ENCODE results near the gene ADAMTS20. TPM values are rescaled to one million over a fixed set of nuclear protein-coding genes. Genes with fewer than 3 reads are reported as not detected.
A peak's percentile ranks its signal among the peaks of the same experiment; 100 is the strongest.
"Not testable (repeated sequence)": the region's sequence is repeated elsewhere in the genome, so short reads cannot be mapped to it uniquely, and the experiment has no call there.

The ADAMTS20 gene
- total and polyA plus RNA-seq, 2 donors (not counting 1 experiment from before 2014, with no cell fraction given): not detected

DNA sequence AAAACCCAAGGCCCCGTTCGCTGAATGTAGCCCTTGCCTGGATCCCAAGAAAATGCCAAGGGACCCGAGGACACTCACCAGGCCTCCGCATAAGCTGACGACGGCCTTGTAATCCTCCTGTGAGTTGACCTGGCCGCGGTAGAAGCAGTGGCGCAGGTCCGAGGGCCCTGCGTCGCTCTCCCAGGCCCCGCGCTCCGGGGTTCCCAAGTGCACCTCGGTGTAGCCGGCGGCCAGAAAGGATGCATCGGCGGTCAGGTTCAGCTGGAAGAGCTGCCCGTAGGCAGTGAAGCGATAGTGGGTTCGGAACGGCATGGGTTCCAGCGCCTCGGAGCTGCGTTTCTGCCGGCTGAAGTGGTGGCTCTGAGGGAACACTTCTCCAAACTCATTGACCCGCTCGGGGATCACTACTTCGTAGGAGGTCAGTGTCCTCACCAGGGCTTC, 1.2 kb downstream of the ADAMTS20 start:
- Histone ChIP-seq H2AFZ (ENCODE audit: low read length) (no peak overlapping the region), H3K4me3 (replicated peaks in 1 of 4; ENCODE audit: control extremely low read depth in 1 of 4, insufficient read depth in 1 of 4, low read depth in 3 of 4, low read length in 4 of 4) (no peak overlapping the region), H3K4me2 (ENCODE audit: extremely low read depth, insufficient read depth, low read length) (no peak overlapping the region), H4K20me1 (ENCODE audit: control insufficient read depth, extremely low read depth, insufficient read depth, low read length) (no peaks in the 10 kb centered on the region), H3K9me3 (ENCODE audit: control insufficient read depth, insufficient read depth, low read depth, low read length) (no peaks in the 10 kb centered on the region), H3K9ac (ENCODE audit: insufficient read depth, low read length) (no peak overlapping the region), H3K36me3 (ENCODE audit: control insufficient read depth, insufficient read depth, low read length) (no peaks in the 10 kb centered on the region), H3K27ac (ENCODE audit: insufficient read depth, low read length) (no peak overlapping the region), H3K79me2 (ENCODE audit: control insufficient read depth, insufficient read depth, low read length) (no peaks in the 10 kb centered on the region), H3K27me3 (ENCODE audit: control insufficient read depth, insufficient read depth, low read length) (peaks cover 6% of the 10 kb centered on the region), H3K4me1 (ENCODE audit: control insufficient read depth, extremely low read depth, insufficient read depth, low read length) (no peaks in the 10 kb centered on the region)
- DNase-seq (ENCODE audit: low read depth in 2 of 2): peak in 1 of 2 donors; percentile 1
- no peak for TF ChIP-seq EZH2 (IDR thresholded peaks at IDR 0.05; ENCODE audit: low read length, missing control alignments)
- TF ChIP-seq, protein P1, sequence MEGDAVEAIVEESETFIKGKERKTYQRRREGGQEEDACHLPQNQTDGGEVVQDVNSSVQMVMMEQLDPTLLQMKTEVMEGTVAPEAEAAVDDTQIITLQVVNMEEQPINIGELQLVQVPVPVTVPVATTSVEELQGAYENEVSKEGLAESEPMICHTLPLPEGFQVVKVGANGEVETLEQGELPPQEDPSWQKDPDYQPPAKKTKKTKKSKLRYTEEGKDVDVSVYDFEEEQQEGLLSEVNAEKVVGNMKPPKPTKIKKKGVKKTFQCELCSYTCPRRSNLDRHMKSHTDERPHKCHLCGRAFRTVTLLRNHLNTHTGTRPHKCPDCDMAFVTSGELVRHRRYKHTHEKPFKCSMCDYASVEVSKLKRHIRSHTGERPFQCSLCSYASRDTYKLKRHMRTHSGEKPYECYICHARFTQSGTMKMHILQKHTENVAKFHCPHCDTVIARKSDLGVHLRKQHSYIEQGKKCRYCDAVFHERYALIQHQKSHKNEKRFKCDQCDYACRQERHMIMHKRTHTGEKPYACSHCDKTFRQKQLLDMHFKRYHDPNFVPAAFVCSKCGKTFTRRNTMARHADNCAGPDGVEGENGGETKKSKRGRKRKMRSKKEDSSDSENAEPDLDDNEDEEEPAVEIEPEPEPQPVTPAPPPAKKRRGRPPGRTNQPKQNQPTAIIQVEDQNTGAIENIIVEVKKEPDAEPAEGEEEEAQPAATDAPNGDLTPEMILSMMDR (conservative IDR thresholded peaks at IDR 0.05 in 1 of 2, IDR thresholded peaks at IDR 0.05 in 1 of 2; ENCODE audit: low read depth in 1 of 2, low read length in 2 of 2): no peak

DNA sequence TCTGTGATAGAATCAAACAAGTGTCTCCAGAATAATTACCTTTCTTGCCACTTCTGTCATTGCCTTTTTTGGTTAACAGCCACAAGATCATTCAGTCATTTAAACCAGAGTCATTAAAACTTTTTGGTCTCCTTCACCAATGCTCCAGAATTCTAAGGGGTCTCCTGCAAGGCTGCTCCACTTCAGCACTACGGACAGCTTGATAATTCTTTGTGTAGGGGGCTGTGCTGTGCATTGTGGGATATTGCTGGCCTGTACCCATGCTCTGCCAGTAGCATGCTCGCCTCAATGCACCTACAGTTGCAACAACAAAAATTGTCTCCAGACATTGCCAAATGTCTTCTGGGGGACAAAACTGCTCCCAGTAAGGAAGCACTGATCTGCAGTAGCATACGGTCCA, 7.3 kb downstream of the ADAMTS20 start:
- TF ChIP-seq, protein P1 (conservative IDR thresholded peaks at IDR 0.05 in 1 of 2, IDR thresholded peaks at IDR 0.05 in 1 of 2; ENCODE audit: low read depth in 1 of 2, low read length in 2 of 2): no peak
- no peak for TF ChIP-seq EZH2 (IDR thresholded peaks at IDR 0.05; ENCODE audit: low read length, missing control alignments)
- Histone ChIP-seq H3K4me2 (ENCODE audit: extremely low read depth, insufficient read depth, low read length) (no peak overlapping the region), H3K79me2 (ENCODE audit: control insufficient read depth, insufficient read depth, low read length) (no peaks in the 10 kb centered on the region), H3K36me3 (ENCODE audit: control insufficient read depth, insufficient read depth, low read length) (no peaks in the 10 kb centered on the region), H3K27ac (ENCODE audit: insufficient read depth, low read length) (no peak overlapping the region), H2AFZ (ENCODE audit: low read length) (no peak overlapping the region), H3K4me1 (ENCODE audit: control insufficient read depth, extremely low read depth, insufficient read depth, low read length) (no peaks in the 10 kb centered on the region), H3K9me3 (ENCODE audit: control insufficient read depth, insufficient read depth, low read depth, low read length) (no peaks in the 10 kb centered on the region), H3K27me3 (ENCODE audit: control insufficient read depth, insufficient read depth, low read length) (no peaks in the 10 kb centered on the region), H3K4me3 (replicated peaks in 1 of 4; ENCODE audit: control extremely low read depth in 1 of 4, insufficient read depth in 1 of 4, low read depth in 3 of 4, low read length in 4 of 4) (no peak overlapping the region), H3K9ac (ENCODE audit: insufficient read depth, low read length) (no peak overlapping the region), H4K20me1 (ENCODE audit: control insufficient read depth, extremely low read depth, insufficient read depth, low read length) (no peaks in the 10 kb centered on the region)
- no peak for DNase-seq (ENCODE audit: low read depth in 2 of 2)

DNA sequence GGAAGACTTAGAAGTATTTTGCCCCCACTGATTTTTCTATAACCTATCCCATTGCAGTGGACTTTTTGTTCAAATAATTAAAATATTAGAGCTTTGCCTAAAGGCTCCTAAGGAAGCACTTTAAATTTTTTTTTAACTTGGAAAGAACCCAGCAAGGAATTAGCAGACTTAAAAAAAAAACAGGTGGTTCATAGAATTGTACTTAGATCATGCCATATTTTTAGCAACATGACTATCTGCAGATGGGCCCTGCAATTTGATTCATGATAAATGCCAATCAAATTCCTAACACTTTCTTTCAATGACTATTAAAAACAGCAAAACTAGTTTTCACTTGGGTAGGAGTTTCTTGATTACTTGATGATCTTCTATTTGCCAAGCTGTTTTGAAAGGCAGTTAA, 11.5 kb downstream of the ADAMTS20 start:
- Histone ChIP-seq H2AFZ (ENCODE audit: low read length) (no peak overlapping the region), H3K27ac (ENCODE audit: insufficient read depth, low read length) (no peak overlapping the region), H3K36me3 (ENCODE audit: control insufficient read depth, insufficient read depth, low read length) (no peaks in the 10 kb centered on the region), H4K20me1 (ENCODE audit: control insufficient read depth, extremely low read depth, insufficient read depth, low read length) (no peaks in the 10 kb centered on the region), H3K4me1 (ENCODE audit: control insufficient read depth, extremely low read depth, insufficient read depth, low read length) (no peaks in the 10 kb centered on the region), H3K79me2 (ENCODE audit: control insufficient read depth, insufficient read depth, low read length) (no peaks in the 10 kb centered on the region), H3K9me3 (ENCODE audit: control insufficient read depth, insufficient read depth, low read depth, low read length) (no peaks in the 10 kb centered on the region), H3K4me3 (replicated peaks in 1 of 4; ENCODE audit: control extremely low read depth in 1 of 4, insufficient read depth in 1 of 4, low read depth in 3 of 4, low read length in 4 of 4) (no peak overlapping the region), H3K9ac (ENCODE audit: insufficient read depth, low read length) (no peak overlapping the region), H3K4me2 (ENCODE audit: extremely low read depth, insufficient read depth, low read length) (no peak overlapping the region), H3K27me3 (ENCODE audit: control insufficient read depth, insufficient read depth, low read length) (no peaks in the 10 kb centered on the region)
- no peak for DNase-seq (ENCODE audit: low read depth in 2 of 2)
- TF ChIP-seq EZH2 (IDR thresholded peaks at IDR 0.05; ENCODE audit: low read length, missing control alignments): no peak
- TF ChIP-seq, protein P1 (conservative IDR thresholded peaks at IDR 0.05 in 1 of 2, IDR thresholded peaks at IDR 0.05 in 1 of 2; ENCODE audit: low read depth in 1 of 2, low read length in 2 of 2): no peak

DNA sequence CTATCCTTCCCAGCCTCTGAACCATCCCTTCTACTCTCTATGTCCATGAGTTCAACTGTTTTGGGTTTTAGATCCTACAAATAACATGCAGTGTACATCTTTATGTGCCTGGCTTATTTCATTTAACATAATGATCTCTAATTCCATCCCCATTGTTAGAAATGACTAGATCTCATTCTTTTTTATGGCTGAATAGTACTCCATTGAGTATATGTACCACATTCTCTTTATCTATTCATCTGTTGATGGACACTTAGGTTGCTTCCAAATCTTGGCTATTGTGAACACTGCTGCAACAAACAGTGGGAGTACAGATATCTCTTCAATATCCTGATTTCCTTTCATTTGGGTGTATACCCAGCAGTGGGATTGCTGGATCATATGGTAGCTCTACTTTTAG, 14.3 kb downstream of the ADAMTS20 start:
- not testable (repeated sequence) for H3K4me3 ChIP-seq (replicated peaks in 1 of 4; ENCODE audit: control extremely low read depth in 1 of 4, insufficient read depth in 1 of 4, low read depth in 3 of 4, low read length in 4 of 4); H3K79me2 ChIP-seq (ENCODE audit: control insufficient read depth, insufficient read depth, low read length); H2AFZ ChIP-seq (ENCODE audit: low read length); H4K20me1 ChIP-seq (ENCODE audit: control insufficient read depth, extremely low read depth, insufficient read depth, low read length); H3K27ac ChIP-seq (ENCODE audit: insufficient read depth, low read length); DNase-seq (ENCODE audit: low read depth in 2 of 2); H3K9ac ChIP-seq (ENCODE audit: insufficient read depth, low read length); H3K4me1 ChIP-seq (ENCODE audit: control insufficient read depth, extremely low read depth, insufficient read depth, low read length); H3K4me2 ChIP-seq (ENCODE audit: extremely low read depth, insufficient read depth, low read length); H3K36me3 ChIP-seq (ENCODE audit: control insufficient read depth, insufficient read depth, low read length); H3K9me3 ChIP-seq (ENCODE audit: control insufficient read depth, insufficient read depth, low read depth, low read length); H3K27me3 ChIP-seq (ENCODE audit: control insufficient read depth, insufficient read depth, low read length)

Data from fibroblast of lung (primary cell).